PC-3 (cell line): Measurements from ENCODE around the gene SHROOM2. TPM values are rescaled to one million over a fixed set of nuclear protein-coding genes. Genes with fewer than 3 reads are reported as not detected.

ENCODE experiments used
- ATAC-seq: fragments of 200-7000 bp; cut with Tn5 transposase; 2 replicates; pipeline ENCODE4 v1.9.1; 2020; ENCODE audit warnings: mild to moderate bottlenecking, moderate library complexity
- BruUV-seq: library from RNA; stranded (reverse); fragments of 400-500 nt; replicated peaks from 2 replicates; lab custom pipeline; 2021; lab: Mats Ljungman, UMichigan
- CTCF ChIA-PET: fragments of 300-600 bp; sonication (Branson Sonifier 250); formaldehyde crosslinking; loops from one replicate; lab custom pipeline; 2022; ENCODE audit warnings: antibody characterized with exemption; lab: Charles Lee
- POLR2A ChIA-PET: fragments of 300-600 bp; sonication (Branson Sonifier 250); formaldehyde crosslinking; loops from one replicate; lab custom pipeline; 2022; ENCODE audit warnings: antibody characterized with exemption; ENCODE audit not compliant: unreplicated experiment; lab: Charles Lee
- DNase-seq: peaks from one replicate; pipeline ENCODE4 v3.0.0-alpha.2; 2015
- H2AFZ ChIP-seq: fragments of 300-600 bp; sonication (generic); 2 replicates; pipeline ENCODE4 v1.6.0; 2016; ENCODE audit warnings: antibody characterized with exemption, low read length
- H3F3A ChIP-seq: fragments of 300-600 bp; sonication (generic); one replicate; pipeline ENCODE4 v1.6.0; 2017; ENCODE audit warnings: antibody characterized with exemption, low read length, control low read depth, mild to moderate bottlenecking; ENCODE audit not compliant: unreplicated experiment
- H3K27ac ChIP-seq: fragments of 300-600 bp; sonication (generic); 2 replicates; pipeline ENCODE4 v1.5.1; 2016; ENCODE audit warnings: mild to moderate bottlenecking, low read length
- H3K27me3 ChIP-seq: fragments of 300-600 bp; sonication (generic); 2 replicates; pipeline ENCODE4 v1.6.1; 2016; ENCODE audit warnings: low read length, mixed read lengths
- H3K36me3 ChIP-seq: fragments of 300-600 bp; sonication (generic); 2 replicates; pipeline ENCODE4 v1.6.1; 2016; ENCODE audit warnings: low read depth, mixed run types, low read length, mixed read lengths
- H3K4me1 ChIP-seq: fragments of 300-600 bp; sonication (generic); 2 replicates; pipeline ENCODE4 v1.5.1; 2016; ENCODE audit warnings: low read length; ENCODE audit not compliant: insufficient read depth
- H3K4me2 ChIP-seq: fragments of 300-600 bp; sonication (generic); 2 replicates; pipeline ENCODE4 v1.6.0; 2016; ENCODE audit warnings: low read length
- H3K4me3 ChIP-seq: fragments of 300-600 bp; sonication (generic); 2 replicates; pipeline ENCODE4 v1.5.1; 2016; ENCODE audit warnings: mild to moderate bottlenecking, low read length, mixed read lengths
- H3K79me2 ChIP-seq: fragments of 300-600 bp; sonication (generic); 2 replicates; pipeline ENCODE4 v1.6.1; 2017; ENCODE audit warnings: low read length, mixed read lengths
- H3K9ac ChIP-seq: fragments of 300-600 bp; sonication (generic); 2 replicates; pipeline ENCODE4 v1.6.0; 2016; ENCODE audit warnings: mild to moderate bottlenecking, low read length
- H3K9me2 ChIP-seq: fragments of 300-600 bp; sonication (generic); replicated peaks from 2 replicates; pipeline ENCODE4 v1.6.1; 2016; ENCODE audit warnings: mixed run types, low read length, mixed read lengths
- H3K9me3 ChIP-seq: fragments of 300-600 bp; sonication (generic); 2 replicates; pipeline ENCODE4 v1.6.1; 2016; ENCODE audit warnings: low read length, mixed read lengths
- H4K20me1 ChIP-seq: fragments of 300-600 bp; sonication (generic); 2 replicates; pipeline ENCODE4 v1.6.1; 2016; ENCODE audit warnings: low read length, mixed read lengths
- CTCF ChIP-seq: fragments of 300-600 bp; sonication (generic); conservative IDR thresholded peaks from 2 replicates; pipeline ENCODE4 v1.5.1; 2017; ENCODE audit warnings: antibody characterized with exemption, low read depth, mild to moderate bottlenecking, low read length
- EZH2 ChIP-seq: fragments of 300-600 bp; sonication (generic); IDR thresholded peaks from one replicate; pipeline ENCODE4 v1.6.1; 2017; ENCODE audit warnings: antibody characterized with exemption, mild to moderate bottlenecking, low read length; ENCODE audit not compliant: unreplicated experiment
- EZH2phosphoT487 ChIP-seq: fragments of 300-600 bp; sonication (generic); IDR thresholded peaks from 2 replicates; pipeline ENCODE4 v1.6.1; 2018; ENCODE audit warnings: mild to moderate bottlenecking, antibody characterized with exemption, low read length, borderline replicate concordance
- intact Hi-C: fragments of 100-400 bp; cut with micrococcal nuclease; formaldehyde crosslinking; loops from 2 replicates; pipeline ENCODE4 v1.9.0; 2023
- total RNA-seq: library from RNA; depleted of rRNA; stranded (reverse); fragments of >200 nt; gene quantifications from 2 replicates; pipeline ENCODE4 v1.2.3, GENCODE V29; 2014

The SHROOM2 gene
- total RNA-seq, 1 experiment from 2014 or later = 6.5 TPM

- Histone ChIP-seq H3K4me1 (no peaks in the 10 kb centered on the region), H3K79me2 (no peaks in the 10 kb centered on the region), H3K36me3 (no peaks in the 10 kb centered on the region), H4K20me1 (no peaks in the 10 kb centered on the region), H3K9me2 (no peaks in the 10 kb centered on the region), H3K4me2 (no peak overlapping the region), H3K27ac (no peak overlapping the region), H3K9me3 (no peaks in the 10 kb centered on the region), H2AFZ (no peak overlapping the region), H3K27me3 (no peaks in the 10 kb centered on the region), H3K4me3 (no peak overlapping the region), H3K9ac (no peak overlapping the region), H3F3A (no peaks in the 10 kb centered on the region)
- TF ChIP-seq EZH2phosphoT487 (no peak), CTCF (no peak; the same call in 1 of the 2 replicates), EZH2 (no peak)
- no peak for DNase-seq
- ChIA-PET CTCF (no interaction called here), POLR2A (no interaction called here)
- intact Hi-C loops = no loop called here
- no TSS peak for BruUV-seq
- ATAC-seq = no peak
Measured at GRCh38 chrX:9958183-9958582, 172.0 kb downstream of the SHROOM2 start.

- H3K4me2 ChIP-seq = no peak overlapping the region
- H3K9me2 ChIP-seq = no peaks in the 10 kb centered on the region
- ATAC-seq (no peak), DNase-seq (no peak)
- H3K9me3 ChIP-seq = no peaks in the 10 kb centered on the region
- no TSS peak for BruUV-seq
- no peak overlapping the region for H3K4me3 ChIP-seq
- H3K79me2 ChIP-seq = no peaks in the 10 kb centered on the region
- no peak overlapping the region for H2AFZ ChIP-seq
- CTCF ChIA-PET = no interaction called here
- H3K27ac ChIP-seq = no peak overlapping the region
- H3K4me1 ChIP-seq = no peaks in the 10 kb centered on the region
- H3K9ac ChIP-seq = no peak overlapping the region
- POLR2A ChIA-PET = no interaction called here
- H3F3A ChIP-seq = no peaks in the 10 kb centered on the region
- H4K20me1 ChIP-seq = no peaks in the 10 kb centered on the region
- H3K36me3 ChIP-seq = no peaks in the 10 kb centered on the region
- no peaks in the 10 kb centered on the region for H3K27me3 ChIP-seq
- TF ChIP-seq EZH2phosphoT487 = no peak
- TF ChIP-seq CTCF = no peak
- TF ChIP-seq EZH2 = no peak
- intact Hi-C loops = no loop called here
Measured at GRCh38 chrX:9961750-9962149, 175.5 kb downstream of the SHROOM2 start.

GRCh38 chrX:9966775-9967408 is 180.7 kb downstream of the SHROOM2 start, which contains the start of gene CLDN34:
Gene CLDN34 (plus strand): TSS chrX:9967358. CDS start chrX:9967358, 0 bp downstream.
- Histone ChIP-seq H3K4me1 (no peaks in the 10 kb centered on the region), H3K79me2 (no peaks in the 10 kb centered on the region), H2AFZ (no peak within 1 kb of the TSS), H3K9me3 (no peaks in the 10 kb centered on the region), H3K36me3 (no peaks in the 10 kb centered on the region), H4K20me1 (no peaks in the 10 kb centered on the region), H3K4me2 (no peak within 1 kb of the TSS), H3K27ac (no peak within 1 kb of the TSS), H3K9ac (no peak within 1 kb of the TSS), H3K27me3 (no peaks in the 10 kb centered on the region), H3F3A (no peaks in the 10 kb centered on the region), H3K9me2 (no peaks in the 10 kb centered on the region), H3K4me3 (no peak within 1 kb of the TSS)
- no peak for ATAC-seq
- BruUV-seq = no TSS peak
- DNase-seq = no peak
- intact Hi-C loops = no loop called here
- TF ChIP-seq EZH2 = no peak
- ChIA-PET POLR2A (interaction anchor here (0.6 kb wide), 1 partner anchor 570 kb away, joined by 5 read pairs; no protein-coding TSS in a partner anchor), CTCF (no interaction called here)
